Endodermal cell (in vitro differentiated cells): Measurements from ENCODE around the gene CSNK1G1. TPM values are rescaled to one million over a fixed set of nuclear protein-coding genes. Genes with fewer than 3 reads are reported as not detected.

Experiments used
- DNase-seq: peaks from one replicate; pipeline ENCODE4 v3.0.0-alpha.2; 2017
- H3K27ac ChIP-seq: 2 replicates; pipeline ENCODE4 v1.5.1; 2013; ENCODE audit warnings: mild to moderate bottlenecking, low read depth, low read length, moderate library complexity
- H3K27me3 ChIP-seq: 2 replicates; pipeline ENCODE4 v1.6.1; 2013; ENCODE audit warnings: mild to moderate bottlenecking, low read length, moderate library complexity; ENCODE audit not compliant: insufficient read depth, control insufficient read depth, poor library complexity, severe bottlenecking
- H3K36me3 ChIP-seq: 2 replicates; pipeline ENCODE4 v1.7.0; 2013; ENCODE audit warnings: mild to moderate bottlenecking, low read length, moderate library complexity; ENCODE audit not compliant: control insufficient read depth, insufficient read depth
- H3K4me1 ChIP-seq: one replicate; pipeline ENCODE4 v1.7.0; 2013; ENCODE audit warnings: low read length; ENCODE audit not compliant: control insufficient read depth, insufficient read depth
- H3K4me3 ChIP-seq: 2 replicates; pipeline ENCODE4 v1.5.1; 2013; ENCODE audit warnings: mild to moderate bottlenecking, low read length, moderate library complexity
- H3K9ac ChIP-seq: 2 replicates; pipeline ENCODE4 v1.6.1; 2013; ENCODE audit warnings: mild to moderate bottlenecking, low read length, moderate library complexity; ENCODE audit not compliant: poor library complexity, severe bottlenecking; ENCODE audit errors: extremely low read depth
- H3K9me3 ChIP-seq: 2 replicates; pipeline ENCODE4 v1.6.1; 2013; ENCODE audit warnings: mild to moderate bottlenecking, low read length, moderate library complexity; ENCODE audit not compliant: control insufficient read depth
- H3K27ac Mint-ChIP-seq: 2 replicates; pipeline ENCODE4 v1.8.0; 2020; ENCODE audit warnings: mixed read lengths
- H3K27me3 Mint-ChIP-seq: 2 replicates; pipeline ENCODE4 v1.8.0; 2021; ENCODE audit warnings: mild to moderate bottlenecking, mixed read lengths; ENCODE audit not compliant: insufficient read depth
- H3K36me3 Mint-ChIP-seq: 2 replicates; pipeline ENCODE4 v1.8.0; 2020; ENCODE audit warnings: low read depth, mixed read lengths
- H3K4me1 Mint-ChIP-seq: 2 replicates; pipeline ENCODE4 v1.8.0; 2020; ENCODE audit warnings: mixed read lengths
- H3K4me3 Mint-ChIP-seq: 2 replicates; pipeline ENCODE4 v1.8.0; 2020; ENCODE audit warnings: mild to moderate bottlenecking, moderate library complexity, mixed read lengths
- H3K9me3 Mint-ChIP-seq: 2 replicates; pipeline ENCODE4 v1.8.0; 2020; ENCODE audit warnings: mild to moderate bottlenecking, mixed read lengths
- WGBS, 2 experiments: methylation state at CpG; one replicate each; pipeline versions ENCODE4 v1.1.5 to v1.1.7; 2013; ENCODE audit warnings: missing lambda C conversion rate in 2 of 2, mixed read lengths in 1 of 2; ENCODE audit not compliant: insufficient coverage in 1 of 2, insufficient read length in 1 of 2; 5-methylcytosine and 5-hydroxymethylcytosine counted together
- total RNA-seq, 2 donors: library from RNA; stranded (reverse); fragmentation: NEBNext Ultra II Directional in 1 of 2; extraction: Animal tissue kit (Norgen Biotek cat#: 25700) in 1 of 2; gene quantifications; 2 replicates in 1 of 2; 3 replicates in 1 of 2; pipeline ENCODE4 v1.2.1, GENCODE V29; 2021
- TF ChIP-seq, protein P1 (sequence below): fragments of 200-600 bp; sonication (generic); conservative IDR thresholded peaks from 2 replicates; pipeline ENCODE4 v1.5.0; 2021; ENCODE audit warnings: antibody characterized with exemption, mild to moderate bottlenecking

CSNK1G1 gene
- total RNA-seq, 2 donors from 2014 or later: 24.5 to 31.4 TPM

DNA sequence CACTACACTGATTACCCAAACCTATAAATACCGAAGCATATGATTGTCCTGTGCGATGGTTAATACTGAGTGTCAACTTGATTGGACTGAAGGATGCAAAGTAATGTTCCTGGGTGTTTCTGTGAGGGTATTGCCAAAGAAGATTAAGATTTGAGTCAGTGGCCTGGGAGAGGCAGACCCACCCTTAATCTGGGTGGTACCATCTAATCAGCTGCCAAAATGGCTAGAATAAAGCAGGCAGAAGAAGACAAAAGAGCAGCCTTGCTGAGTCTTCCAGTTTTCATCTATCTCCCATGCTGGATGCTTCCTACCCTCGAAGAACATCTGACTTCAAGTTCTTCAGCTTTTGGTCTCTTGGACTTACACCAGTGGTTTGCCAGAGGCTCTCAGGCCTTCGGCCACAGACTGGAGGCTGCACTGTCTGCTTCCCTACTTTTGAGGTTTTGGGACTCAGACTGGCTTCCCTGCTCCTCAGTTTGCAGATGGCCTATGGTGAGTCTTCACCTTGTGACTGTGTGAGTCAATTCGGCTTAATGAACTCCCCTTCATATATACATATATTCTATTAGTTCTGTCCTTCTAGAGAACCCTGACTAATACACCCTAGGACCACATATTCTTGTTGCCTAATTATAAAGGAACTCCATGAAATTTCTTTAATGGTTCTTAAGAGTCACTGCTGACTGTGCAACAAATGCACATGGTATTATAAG, 31.7 kb downstream of the CSNK1G1 start:
- Mint-ChIP-seq H3K4me3 (no peak overlapping the region), H3K4me1 (peaks cover 2% of the 10 kb centered on the region), H3K36me3 (peaks cover 2% of the 10 kb centered on the region), H3K9me3 (peaks cover 4% of the 10 kb centered on the region), H3K27ac (no peak overlapping the region), H3K27me3 (no peaks in the 10 kb centered on the region)
- H3K36me3 ChIP-seq: peaks cover 5% of the 10 kb centered on the region
- no peak overlapping the region for H3K9ac ChIP-seq
- H3K27ac ChIP-seq: no peak overlapping the region
- H3K9me3 ChIP-seq: no peaks in the 10 kb centered on the region
- no peaks in the 10 kb centered on the region for H3K27me3 ChIP-seq
- H3K4me1 ChIP-seq: no peaks in the 10 kb centered on the region
- 84 to 96% methylated on average over 4 to 5 of the region's 5 CpGs for WGBS, 2 experiments
- no peak for DNase-seq
- H3K4me3 ChIP-seq: no peak overlapping the region
- TF ChIP-seq, protein P1, sequence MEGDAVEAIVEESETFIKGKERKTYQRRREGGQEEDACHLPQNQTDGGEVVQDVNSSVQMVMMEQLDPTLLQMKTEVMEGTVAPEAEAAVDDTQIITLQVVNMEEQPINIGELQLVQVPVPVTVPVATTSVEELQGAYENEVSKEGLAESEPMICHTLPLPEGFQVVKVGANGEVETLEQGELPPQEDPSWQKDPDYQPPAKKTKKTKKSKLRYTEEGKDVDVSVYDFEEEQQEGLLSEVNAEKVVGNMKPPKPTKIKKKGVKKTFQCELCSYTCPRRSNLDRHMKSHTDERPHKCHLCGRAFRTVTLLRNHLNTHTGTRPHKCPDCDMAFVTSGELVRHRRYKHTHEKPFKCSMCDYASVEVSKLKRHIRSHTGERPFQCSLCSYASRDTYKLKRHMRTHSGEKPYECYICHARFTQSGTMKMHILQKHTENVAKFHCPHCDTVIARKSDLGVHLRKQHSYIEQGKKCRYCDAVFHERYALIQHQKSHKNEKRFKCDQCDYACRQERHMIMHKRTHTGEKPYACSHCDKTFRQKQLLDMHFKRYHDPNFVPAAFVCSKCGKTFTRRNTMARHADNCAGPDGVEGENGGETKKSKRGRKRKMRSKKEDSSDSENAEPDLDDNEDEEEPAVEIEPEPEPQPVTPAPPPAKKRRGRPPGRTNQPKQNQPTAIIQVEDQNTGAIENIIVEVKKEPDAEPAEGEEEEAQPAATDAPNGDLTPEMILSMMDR: no peak

- peaks cover 2% of the 10 kb centered on the region for H3K4me1 ChIP-seq
- no peaks in the 10 kb centered on the region for H3K36me3 ChIP-seq
- no peaks in the 10 kb centered on the region for H3K9me3 ChIP-seq
- Mint-ChIP-seq H3K4me1 (peaks cover 22% of the 10 kb centered on the region), H3K9me3 (peaks cover 9% of the 10 kb centered on the region), H3K4me3 (no peak overlapping the region), H3K27ac (no peak overlapping the region), H3K36me3 (peaks cover 8% of the 10 kb centered on the region), H3K27me3 (no peaks in the 10 kb centered on the region)
- DNase-seq: no peak
- H3K4me3 ChIP-seq: no peak overlapping the region
- WGBS, 2 experiments: 86 to 87% methylated on average over 4 of the region's 4 CpGs
- TF ChIP-seq, protein P1: no peak
- no peak overlapping the region for H3K9ac ChIP-seq
- H3K27ac ChIP-seq: peak overlapping the region; percentile 49
- H3K27me3 ChIP-seq: no peaks in the 10 kb centered on the region
These were observed 40.8 kb downstream of the CSNK1G1 start for GRCh38 chr15:64315216-64315615.

DNA sequence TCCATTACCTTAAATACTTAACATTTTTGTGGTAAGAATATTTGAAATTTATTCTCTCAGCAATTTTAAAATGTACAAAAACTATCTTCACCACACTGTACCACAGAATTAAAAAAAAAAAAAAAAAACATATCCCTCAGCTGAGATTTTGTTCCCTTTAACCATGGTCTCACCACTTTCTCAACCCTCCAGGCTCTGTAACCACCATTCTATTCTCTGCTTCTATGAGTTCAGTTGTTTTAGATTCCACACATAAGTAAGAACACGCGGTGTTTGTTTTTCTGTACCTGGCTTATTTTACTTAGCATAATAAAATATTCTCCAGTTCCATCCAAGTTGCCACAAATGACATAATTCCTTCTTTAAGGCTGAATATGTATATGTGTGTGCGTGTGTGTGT, 41.5 kb downstream of the CSNK1G1 start:
- H3K9ac ChIP-seq: no peak overlapping the region
- Mint-ChIP-seq H3K9me3 (peaks cover 9% of the 10 kb centered on the region), H3K4me3 (no peak overlapping the region), H3K27me3 (no peaks in the 10 kb centered on the region), H3K36me3 (peaks cover 6% of the 10 kb centered on the region), H3K27ac (no peak overlapping the region), H3K4me1 (peaks cover 29% of the 10 kb centered on the region)
- 93 to 100% methylated on average over 2 to 3 of the region's 3 CpGs for WGBS, 2 experiments
- H3K4me3 ChIP-seq: no peak overlapping the region
- TF ChIP-seq, protein P1: no peak
- H3K27me3 ChIP-seq: no peaks in the 10 kb centered on the region
- H3K27ac ChIP-seq: no peak overlapping the region
- peaks cover 2% of the 10 kb centered on the region for H3K4me1 ChIP-seq
- H3K9me3 ChIP-seq: no peaks in the 10 kb centered on the region
- no peaks in the 10 kb centered on the region for H3K36me3 ChIP-seq
- no peak for DNase-seq
